ENCODE measurements around the gene YPEL4.

The YPEL4 gene

GRCh38 chr11:57681168-57681567 is 31.5 kb upstream of the YPEL4 start:
- Histone ChIP-seq H3K4me1 (ENCODE audit: insufficient read depth, low read length, poor library complexity, severe bottlenecking) (peaks cover 8% of the 10 kb centered on the region), H3K79me2 (ENCODE audit: insufficient read depth, low read length) (peaks cover 51% of the 10 kb centered on the region)

GRCh38 chr11:57680552-57680874 is 30.8 kb upstream of the YPEL4 start:
- Histone ChIP-seq H3K9me2 (replicated peaks; ENCODE audit: low read depth, low read length) (no peaks in the 10 kb centered on the region), H3K4me2 (ENCODE audit: low read depth, low read length, poor library complexity, severe bottlenecking) (peak overlapping the region; percentile 35), H3K27me3 (ENCODE audit: insufficient read depth, low read length, poor library complexity, severe bottlenecking) (no peaks in the 10 kb centered on the region), H3F3A (ENCODE audit: low read depth) (no peaks in the 10 kb centered on the region), H3K9me3 (ENCODE audit: insufficient read depth, low read depth, low read length) (no peaks in the 10 kb centered on the region), H3K79me2 (ENCODE audit: insufficient read depth, low read length) (peaks cover 58% of the 10 kb centered on the region), H2AFZ (ENCODE audit: low read length) (no peak overlapping the region), H3K9ac (ENCODE audit: low read depth, low read length, poor library complexity, severe bottlenecking) (peak overlapping the region; percentile 20), H3K36me3 (ENCODE audit: insufficient read depth, low read length) (peaks cover 67% of the 10 kb centered on the region; the same call in 1 of the 2 replicates), H3K4me1 (ENCODE audit: insufficient read depth, low read length, poor library complexity, severe bottlenecking) (peaks cover 15% of the 10 kb centered on the region), H3K4me3 (ENCODE audit: low read length, poor library complexity, severe bottlenecking) (no peak overlapping the region), H4K20me1 (ENCODE audit: insufficient read depth, low read length, poor library complexity, severe bottlenecking) (peaks cover 47% of the 10 kb centered on the region)
- TF ChIP-seq CTCF (conservative IDR thresholded peaks at IDR 0.05; ENCODE audit: low read length) (no peak), EZH2phosphoT487 (IDR thresholded peaks at IDR 0.05; ENCODE audit: borderline replicate concordance) (no peak)

More at GRCh38 chr11:57681168-57681567, 31.5 kb upstream of the YPEL4 start:
- TF ChIP-seq CTCF (conservative IDR thresholded peaks at IDR 0.05; ENCODE audit: low read length): no peak
- no peak for TF ChIP-seq EZH2phosphoT487 (IDR thresholded peaks at IDR 0.05; ENCODE audit: borderline replicate concordance)
- Histone ChIP-seq H3K9me3 (ENCODE audit: insufficient read depth, low read depth, low read length) (no peaks in the 10 kb centered on the region), H3K36me3 (ENCODE audit: insufficient read depth, low read length) (peaks cover 69% of the 10 kb centered on the region; the same call in 1 of the 2 replicates), H2AFZ (ENCODE audit: low read length) (no peak overlapping the region), H3K4me3 (ENCODE audit: low read length, poor library complexity, severe bottlenecking) (no peak overlapping the region), H3K9ac (ENCODE audit: low read depth, low read length, poor library complexity, severe bottlenecking) (no peak overlapping the region), H4K20me1 (ENCODE audit: insufficient read depth, low read length, poor library complexity, severe bottlenecking) (peaks cover 40% of the 10 kb centered on the region), H3K4me2 (ENCODE audit: low read depth, low read length, poor library complexity, severe bottlenecking) (peak overlapping the region; percentile 35), H3F3A (ENCODE audit: low read depth) (no peaks in the 10 kb centered on the region), H3K9me2 (replicated peaks; ENCODE audit: low read depth, low read length) (no peaks in the 10 kb centered on the region), H3K27me3 (ENCODE audit: insufficient read depth, low read length, poor library complexity, severe bottlenecking) (no peaks in the 10 kb centered on the region)

GRCh38 chr11:57679396-57679795 is 29.7 kb upstream of the YPEL4 start:
- no peak overlapping the region for H2AFZ ChIP-seq (ENCODE audit: low read length)
- H3K27me3 ChIP-seq (ENCODE audit: insufficient read depth, low read length, poor library complexity, severe bottlenecking): no peaks in the 10 kb centered on the region
- H3K36me3 ChIP-seq (ENCODE audit: insufficient read depth, low read length): peaks cover 56% of the 10 kb centered on the region; the same call in 1 of the 2 replicates
- H3K4me2 ChIP-seq (ENCODE audit: low read depth, low read length, poor library complexity, severe bottlenecking): peak overlapping the region; percentile 35
- H3K79me2 ChIP-seq (ENCODE audit: insufficient read depth, low read length): peaks cover 69% of the 10 kb centered on the region
- TF ChIP-seq CTCF (conservative IDR thresholded peaks at IDR 0.05; ENCODE audit: low read length) (no peak), EZH2phosphoT487 (IDR thresholded peaks at IDR 0.05; ENCODE audit: borderline replicate concordance) (no peak)
- H3K9ac ChIP-seq (ENCODE audit: low read depth, low read length, poor library complexity, severe bottlenecking): no peak overlapping the region
- H3K9me3 ChIP-seq (ENCODE audit: insufficient read depth, low read depth, low read length): no peaks in the 10 kb centered on the region
- H4K20me1 ChIP-seq (ENCODE audit: insufficient read depth, low read length, poor library complexity, severe bottlenecking): peaks cover 57% of the 10 kb centered on the region
- no peak overlapping the region for H3K4me3 ChIP-seq (ENCODE audit: low read length, poor library complexity, severe bottlenecking)
- H3K9me2 ChIP-seq (replicated peaks; ENCODE audit: low read depth, low read length): no peaks in the 10 kb centered on the region
- no peaks in the 10 kb centered on the region for H3F3A ChIP-seq (ENCODE audit: low read depth)
- H3K4me1 ChIP-seq (ENCODE audit: insufficient read depth, low read length, poor library complexity, severe bottlenecking): peaks cover 25% of the 10 kb centered on the region
